Measurements from ENCODE around the gene SLC51A. TPM values are rescaled to one million over a fixed set of nuclear protein-coding genes. Genes with fewer than 3 reads are reported as not detected.

The SLC51A gene
- polyA plus RNA-seq, 1 donor, result 7.8 TPM

GRCh38 chr3:196216681-196217211 lies 412 bp downstream of the SLC51A start:
- DNase-seq, result no peak

GRCh38 chr3:196217307-196218154 lies 1.2 kb downstream of the SLC51A start:
- no peak for DNase-seq

GRCh38 chr3:196218155-196218712 lies 1.9 kb downstream of the SLC51A start:
- no peak for DNase-seq

GRCh38 chr3:196219194-196219969 lies 3.0 kb downstream of the SLC51A start:
- peak; percentile 76 for DNase-seq

- no peak for DNase-seq
These were observed 3.6 kb downstream of the SLC51A start for GRCh38 chr3:196219970-196220311.

GRCh38 chr3:196220587-196220986 lies 4.3 kb downstream of the SLC51A start:
- no peak for DNase-seq

- DNase-seq, result no peak
These were observed 4.7 kb downstream of the SLC51A start for GRCh38 chr3:196220991-196221390.

- no peak for DNase-seq
These were observed 6.7 kb downstream of the SLC51A start for GRCh38 chr3:196222876-196223595.

GRCh38 chr3:196225086-196225485 lies 8.8 kb downstream of the SLC51A start:
- DNase-seq, result no peak

GRCh38 chr3:196225763-196226364 lies 9.5 kb downstream of the SLC51A start:
- DNase-seq, result no peak

- DNase-seq, result no peak
These were observed 10.8 kb downstream of the SLC51A start for GRCh38 chr3:196227121-196227561.

GRCh38 chr3:196227629-196228493 lies 11.5 kb downstream of the SLC51A start:
- DNase-seq, result no peak

- DNase-seq, result no peak
These were observed 16.0 kb downstream of the SLC51A start for GRCh38 chr3:196232154-196232881.

- DNase-seq, result no peak
These were observed 16.5 kb downstream of the SLC51A start for GRCh38 chr3:196232882-196233251.

GRCh38 chr3:196235452-196236122 lies 19.3 kb downstream of the SLC51A start:
- no peak for DNase-seq

GRCh38 chr3:196236223-196236622 lies 19.9 kb downstream of the SLC51A start:
- DNase-seq, result no peak

GRCh38 chr3:196237203-196237602 lies 20.9 kb downstream of the SLC51A start:
- no peak for DNase-seq

- DNase-seq, result no peak
These were observed 22.6 kb downstream of the SLC51A start for GRCh38 chr3:196238612-196239560.

- no peak for DNase-seq
These were observed 24.1 kb downstream of the SLC51A start for GRCh38 chr3:196240424-196240823.

All from hindlimb muscle (tissue), 1 donor.